Measurements from ENCODE around the gene METTL4.

METTL4 gene, protein sequence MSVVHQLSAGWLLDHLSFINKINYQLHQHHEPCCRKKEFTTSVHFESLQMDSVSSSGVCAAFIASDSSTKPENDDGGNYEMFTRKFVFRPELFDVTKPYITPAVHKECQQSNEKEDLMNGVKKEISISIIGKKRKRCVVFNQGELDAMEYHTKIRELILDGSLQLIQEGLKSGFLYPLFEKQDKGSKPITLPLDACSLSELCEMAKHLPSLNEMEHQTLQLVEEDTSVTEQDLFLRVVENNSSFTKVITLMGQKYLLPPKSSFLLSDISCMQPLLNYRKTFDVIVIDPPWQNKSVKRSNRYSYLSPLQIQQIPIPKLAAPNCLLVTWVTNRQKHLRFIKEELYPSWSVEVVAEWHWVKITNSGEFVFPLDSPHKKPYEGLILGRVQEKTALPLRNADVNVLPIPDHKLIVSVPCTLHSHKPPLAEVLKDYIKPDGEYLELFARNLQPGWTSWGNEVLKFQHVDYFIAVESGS

DNA sequence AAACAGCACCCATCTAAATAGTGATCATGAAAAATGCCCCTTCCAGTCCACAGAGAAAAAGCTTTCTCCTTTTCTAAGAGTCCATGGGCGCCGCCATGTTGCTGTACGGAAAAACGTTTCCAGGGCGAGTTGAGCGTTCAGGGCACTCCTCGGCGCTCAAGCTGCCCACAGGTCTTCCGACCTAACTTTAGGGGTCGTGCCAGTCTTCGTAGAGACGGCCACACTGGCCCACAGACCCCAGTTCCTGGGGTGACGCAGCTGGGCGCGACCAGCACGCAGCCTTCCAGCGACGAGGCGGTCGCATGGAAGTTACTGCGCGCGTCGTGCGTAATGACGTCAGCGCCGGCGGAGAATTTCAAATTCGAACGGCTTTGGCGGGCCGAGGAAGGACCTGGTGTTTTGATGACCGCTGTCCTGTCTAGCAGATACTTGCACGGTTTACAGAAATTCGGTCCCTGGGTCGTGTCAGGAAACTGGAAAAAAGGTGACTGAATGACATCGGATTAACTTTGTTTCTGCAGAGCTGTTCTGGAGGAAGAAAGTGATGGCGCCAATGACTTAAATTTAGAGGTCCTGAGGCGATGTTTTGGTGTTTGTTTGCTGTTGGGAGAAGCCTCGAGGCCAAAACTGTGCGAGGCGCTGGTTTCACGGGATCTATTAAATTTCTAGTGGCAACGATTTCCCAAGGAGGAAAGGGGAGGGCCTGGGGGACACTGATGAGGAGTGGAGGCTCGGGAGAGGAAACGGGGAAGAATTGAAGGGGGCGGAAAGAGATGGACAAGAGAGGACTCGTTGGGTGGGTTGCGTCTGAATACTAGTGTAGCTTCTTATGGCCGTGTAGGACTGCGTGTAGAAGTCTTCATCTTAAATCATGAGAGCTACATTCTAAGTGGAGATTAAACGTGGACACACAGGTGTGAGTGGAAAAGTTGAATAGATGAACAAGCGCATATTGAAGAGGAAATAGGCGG lies at the start of gene METTL4, which contains the start of gene NDC80:
Gene METTL4 (minus strand): TSS at position 306 of the 971 bp plus-strand sequence. CDS start 4,289 bp downstream, outside the sequence.
Gene NDC80 (plus strand): TSS at position 358 of the 971 bp plus-strand sequence. CDS start 1,429 bp downstream, outside the sequence.
- ChIA-PET CTCF (interaction anchor here (1.2 to 1.6 kb wide), 2 partner anchors 15 to 24 kb away, joined by 3 to 6 read pairs; no protein-coding TSS in a partner anchor), POLR2A (no interaction called here)
- TF ChIP-seq, protein P1, sequence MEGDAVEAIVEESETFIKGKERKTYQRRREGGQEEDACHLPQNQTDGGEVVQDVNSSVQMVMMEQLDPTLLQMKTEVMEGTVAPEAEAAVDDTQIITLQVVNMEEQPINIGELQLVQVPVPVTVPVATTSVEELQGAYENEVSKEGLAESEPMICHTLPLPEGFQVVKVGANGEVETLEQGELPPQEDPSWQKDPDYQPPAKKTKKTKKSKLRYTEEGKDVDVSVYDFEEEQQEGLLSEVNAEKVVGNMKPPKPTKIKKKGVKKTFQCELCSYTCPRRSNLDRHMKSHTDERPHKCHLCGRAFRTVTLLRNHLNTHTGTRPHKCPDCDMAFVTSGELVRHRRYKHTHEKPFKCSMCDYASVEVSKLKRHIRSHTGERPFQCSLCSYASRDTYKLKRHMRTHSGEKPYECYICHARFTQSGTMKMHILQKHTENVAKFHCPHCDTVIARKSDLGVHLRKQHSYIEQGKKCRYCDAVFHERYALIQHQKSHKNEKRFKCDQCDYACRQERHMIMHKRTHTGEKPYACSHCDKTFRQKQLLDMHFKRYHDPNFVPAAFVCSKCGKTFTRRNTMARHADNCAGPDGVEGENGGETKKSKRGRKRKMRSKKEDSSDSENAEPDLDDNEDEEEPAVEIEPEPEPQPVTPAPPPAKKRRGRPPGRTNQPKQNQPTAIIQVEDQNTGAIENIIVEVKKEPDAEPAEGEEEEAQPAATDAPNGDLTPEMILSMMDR (IDR thresholded peaks at IDR 0.05; ENCODE audit: control extremely low read depth, extremely low read depth, low read depth, missing control alignments), result no peak
- peak; percentile 88 for DNase-seq (ENCODE audit: extremely low spot score)

DNA sequence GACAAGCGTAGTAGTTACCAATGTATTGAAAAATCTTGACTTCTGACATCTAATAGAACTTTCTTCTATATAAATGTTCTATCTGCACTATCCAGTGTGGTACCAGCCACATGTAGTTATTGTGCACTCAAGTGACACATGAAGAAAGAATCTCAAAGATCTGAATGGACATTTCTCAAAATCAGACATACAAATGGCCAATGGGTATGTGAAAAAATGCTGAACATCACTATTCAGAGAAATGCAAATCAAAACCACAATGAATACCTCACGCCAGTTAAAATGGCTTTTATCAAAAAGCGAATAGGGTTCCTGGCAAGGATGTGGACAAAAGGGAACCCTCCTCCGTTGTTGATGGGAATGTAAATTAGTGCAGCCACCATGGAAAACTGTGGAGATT lies 46.7 kb upstream of the METTL4 start:
- POLR2A ChIA-PET, result no interaction called here

DNA sequence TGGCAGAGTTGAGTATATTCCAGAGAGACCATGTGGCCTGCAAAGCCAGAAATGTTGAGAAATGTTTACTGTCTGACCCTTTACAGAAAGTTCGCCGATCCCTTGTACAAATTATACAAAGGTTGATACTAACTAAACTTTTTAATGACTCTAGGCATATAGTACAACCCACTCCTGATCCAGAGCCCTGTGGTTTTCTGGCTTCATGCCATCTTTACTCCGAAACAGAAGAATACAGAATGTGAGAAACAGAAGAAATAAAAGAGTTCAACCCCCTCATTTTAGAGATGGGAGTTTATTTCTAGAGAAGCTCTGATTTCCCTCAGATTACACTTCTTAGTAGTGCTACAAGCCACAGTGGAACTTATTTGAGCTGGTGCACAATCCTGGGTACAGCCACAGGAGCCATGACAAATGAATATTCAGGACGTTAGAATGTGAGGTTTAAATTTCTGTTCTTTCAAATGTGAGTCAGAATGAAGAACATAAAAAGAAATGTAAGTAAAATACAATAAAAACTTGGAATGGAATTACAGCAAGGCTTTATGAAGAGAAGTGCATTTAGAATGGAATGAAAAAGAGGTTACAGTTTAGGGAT lies 46.2 kb upstream of the METTL4 start:
- CTCF ChIA-PET, result no interaction called here
- POLR2A ChIA-PET, result no interaction called here
- DNase-seq (ENCODE audit: extremely low spot score), result no peak
- TF ChIP-seq, protein P1 (IDR thresholded peaks at IDR 0.05; ENCODE audit: control extremely low read depth, extremely low read depth, low read depth, missing control alignments), result no peak

More for the DNA sequence above, 46.7 kb upstream of the METTL4 start:
- TF ChIP-seq, protein P1 (IDR thresholded peaks at IDR 0.05; ENCODE audit: control extremely low read depth, extremely low read depth, low read depth, missing control alignments), result no peak
- CTCF ChIA-PET, result no interaction called here
- no peak for DNase-seq (ENCODE audit: extremely low spot score)

DNA sequence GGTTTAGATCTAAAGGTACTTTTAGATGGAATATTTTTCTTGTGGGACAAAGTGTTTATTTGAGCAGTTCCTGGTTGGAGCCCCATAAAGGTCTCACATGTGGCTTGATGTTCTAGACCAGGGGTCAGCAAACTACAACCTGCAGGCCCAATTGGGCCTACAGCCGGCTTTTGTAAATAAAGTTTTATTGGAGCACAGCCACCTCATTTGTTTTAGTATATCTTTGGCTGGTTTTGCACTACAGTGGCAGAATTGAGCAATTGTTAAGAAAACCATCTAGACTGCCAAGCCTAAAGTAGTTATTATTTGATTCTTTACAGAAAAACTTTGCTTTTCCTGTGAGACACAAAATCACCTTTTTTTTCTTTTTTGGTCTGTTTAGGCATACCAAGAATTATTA lies 41.7 kb upstream of the METTL4 start:
- ChIA-PET CTCF (interaction anchor here (1.2 to 2.2 kb wide), 2 partner anchors 12 to 15 kb away, joined by 3 to 11 read pairs; no protein-coding TSS in a partner anchor), POLR2A (no interaction called here)
- DNase-seq (ENCODE audit: extremely low spot score), result no peak
- TF ChIP-seq, protein P1 (IDR thresholded peaks at IDR 0.05; ENCODE audit: control extremely low read depth, extremely low read depth, low read depth, missing control alignments), result no peak

DNA sequence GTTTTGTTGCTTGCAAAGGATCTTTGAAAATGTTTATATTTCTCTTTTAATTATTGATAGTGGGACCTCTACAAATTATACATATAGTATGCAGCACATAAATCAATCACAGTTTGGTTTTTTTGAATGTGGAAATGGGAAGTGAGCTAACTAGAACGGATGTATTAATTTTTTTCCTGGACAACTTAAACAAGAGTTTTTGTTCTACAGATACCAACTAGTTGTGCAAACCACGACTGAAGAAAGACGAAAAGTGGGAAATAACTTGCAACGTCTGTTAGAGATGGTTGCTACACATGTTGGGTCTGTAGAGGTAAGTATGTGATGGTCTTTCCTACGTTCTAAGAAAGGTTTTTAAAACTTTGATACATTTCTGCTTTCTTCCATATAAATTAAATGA lies 39.2 kb upstream of the METTL4 start:
- ChIA-PET POLR2A (no interaction called here), CTCF (no interaction called here)
- DNase-seq (ENCODE audit: extremely low spot score), result no peak
- TF ChIP-seq, protein P1 (IDR thresholded peaks at IDR 0.05; ENCODE audit: control extremely low read depth, extremely low read depth, low read depth, missing control alignments), result no peak

DNA sequence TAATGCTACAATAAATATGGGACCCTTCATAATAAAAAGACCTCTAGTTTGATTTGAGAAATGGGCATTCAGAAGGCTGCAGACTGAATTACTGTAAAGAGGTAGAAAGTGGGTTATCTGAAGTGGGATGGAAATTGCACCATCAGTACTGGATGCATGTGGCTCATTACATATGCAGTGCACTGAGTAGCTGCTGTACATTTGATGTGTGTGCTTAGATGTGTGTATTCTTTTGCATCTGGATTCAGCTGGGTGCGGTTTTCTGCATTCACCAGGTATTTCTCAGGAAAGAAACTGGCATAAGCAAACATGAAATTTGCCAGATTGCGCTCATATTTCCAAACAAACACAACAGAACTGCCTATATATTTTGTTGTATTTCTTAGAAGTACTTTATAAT lies 38.3 kb upstream of the METTL4 start:
- CTCF ChIA-PET, result interaction anchor here (0.9 to 1.4 kb wide), 3 partner anchors 15 to 36 kb away, joined by 3 to 5 read pairs (median 3); no protein-coding TSS in a partner anchor
- POLR2A ChIA-PET, result no interaction called here
- TF ChIP-seq, protein P1 (IDR thresholded peaks at IDR 0.05; ENCODE audit: control extremely low read depth, extremely low read depth, low read depth, missing control alignments), result no peak
- no peak for DNase-seq (ENCODE audit: extremely low spot score)
